Gastrocnemius medialis (tissue), 4 donors: ENCODE data around the gene RPS15A.

Experiments used
- POLR2A ChIP-seq, 2 donors: fragments of 450-650 bp; IDR thresholded peaks; one replicate each; pipeline ENCODE4 v1.6.1; 2017; ENCODE audit warnings: antibody characterized with exemption in 2 of 2, mild to moderate bottlenecking in 2 of 2, moderate library complexity in 2 of 2
- TF ChIP-seq, protein P1 (sequence below), 5 experiments: fragments of 450-650 bp in 3 of 5; fragments of 200-600 bp in 2 of 5; sonication (generic) in 2 of 5; IDR thresholded peaks in 4 of 5; conservative IDR thresholded peaks in 1 of 5; 1 replicate in 4 of 5; 2 replicates in 1 of 5; pipeline ENCODE4 v1.5.1; 2016 to 2019; ENCODE audit warnings: antibody characterized with exemption in 5 of 5, mild to moderate bottlenecking in 3 of 5, moderate library complexity in 3 of 5

DNA sequence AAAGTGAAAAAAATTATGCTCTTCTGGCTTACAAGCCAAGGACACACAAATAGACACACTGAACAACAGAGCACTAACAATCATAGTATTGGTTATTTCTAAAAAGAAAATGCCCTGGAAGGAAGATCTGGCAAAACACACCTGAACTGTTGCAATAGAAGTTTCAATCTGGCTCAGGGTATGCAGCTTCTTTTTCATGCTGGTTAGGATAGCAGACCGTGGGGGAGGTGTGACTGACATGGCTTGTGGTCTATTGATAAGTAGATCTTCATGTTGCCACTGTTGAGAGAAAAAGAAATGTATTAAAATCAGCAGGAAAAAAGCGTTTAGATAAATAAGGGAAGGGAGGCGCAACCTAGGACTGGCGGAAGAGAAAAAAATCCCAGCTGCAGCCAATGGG, 37.8 kb upstream of the RPS15A start:
- TF ChIP-seq, protein P1, sequence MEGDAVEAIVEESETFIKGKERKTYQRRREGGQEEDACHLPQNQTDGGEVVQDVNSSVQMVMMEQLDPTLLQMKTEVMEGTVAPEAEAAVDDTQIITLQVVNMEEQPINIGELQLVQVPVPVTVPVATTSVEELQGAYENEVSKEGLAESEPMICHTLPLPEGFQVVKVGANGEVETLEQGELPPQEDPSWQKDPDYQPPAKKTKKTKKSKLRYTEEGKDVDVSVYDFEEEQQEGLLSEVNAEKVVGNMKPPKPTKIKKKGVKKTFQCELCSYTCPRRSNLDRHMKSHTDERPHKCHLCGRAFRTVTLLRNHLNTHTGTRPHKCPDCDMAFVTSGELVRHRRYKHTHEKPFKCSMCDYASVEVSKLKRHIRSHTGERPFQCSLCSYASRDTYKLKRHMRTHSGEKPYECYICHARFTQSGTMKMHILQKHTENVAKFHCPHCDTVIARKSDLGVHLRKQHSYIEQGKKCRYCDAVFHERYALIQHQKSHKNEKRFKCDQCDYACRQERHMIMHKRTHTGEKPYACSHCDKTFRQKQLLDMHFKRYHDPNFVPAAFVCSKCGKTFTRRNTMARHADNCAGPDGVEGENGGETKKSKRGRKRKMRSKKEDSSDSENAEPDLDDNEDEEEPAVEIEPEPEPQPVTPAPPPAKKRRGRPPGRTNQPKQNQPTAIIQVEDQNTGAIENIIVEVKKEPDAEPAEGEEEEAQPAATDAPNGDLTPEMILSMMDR (IDR thresholded peaks at IDR 0.05 in 4 of 5, conservative IDR thresholded peaks at IDR 0.05 in 1 of 5) = no peak
- no peak for TF ChIP-seq POLR2A (IDR thresholded peaks at IDR 0.05)
